Uterus (tissue), 2 donors: ENCODE measurements around the gene ARMC2.

Experiments used
- CTCF ChIP-seq, 4 experiments: fragments of 200-600 bp in 2 of 4; fragments of 450-650 bp in 2 of 4; sonication (generic) in 2 of 4; IDR thresholded peaks; one replicate each; pipeline ENCODE4 v1.5.1; 2016 to 2019; ENCODE audit warnings: antibody characterized with exemption in 4 of 4, mild to moderate bottlenecking in 2 of 4, moderate library complexity in 1 of 4
- POLR2A ChIP-seq, 2 donors: fragments of 450-650 bp; IDR thresholded peaks; one replicate each; pipeline ENCODE4 v1.6.1; 2016; ENCODE audit warnings: antibody characterized with exemption in 2 of 2, mild to moderate bottlenecking in 1 of 2, moderate library complexity in 1 of 2

- TF ChIP-seq CTCF (IDR thresholded peaks at IDR 0.05), result no peak
- TF ChIP-seq POLR2A (IDR thresholded peaks at IDR 0.05), result no peak
Measured at GRCh38 chr6:108944071-108944470, 95.8 kb downstream of the ARMC2 start.
